Loucy (cell line): ENCODE measurements around the gene ANXA9.

Experiments
- EZH2phosphoT487 ChIP-seq: fragments of 200-600 bp; IDR thresholded peaks from 2 replicates; pipeline ENCODE4 v1.6.1; 2018; ENCODE audit warnings: antibody characterized with exemption, mild to moderate bottlenecking, moderate library complexity, borderline replicate concordance
- TF ChIP-seq, protein P1 (sequence below): fragments of 200-600 bp; sonication (generic); conservative IDR thresholded peaks from 2 replicates; pipeline ENCODE4 v1.5.1; 2014; ENCODE audit warnings: mild to moderate bottlenecking, antibody characterized with exemption, low read length

DNA sequence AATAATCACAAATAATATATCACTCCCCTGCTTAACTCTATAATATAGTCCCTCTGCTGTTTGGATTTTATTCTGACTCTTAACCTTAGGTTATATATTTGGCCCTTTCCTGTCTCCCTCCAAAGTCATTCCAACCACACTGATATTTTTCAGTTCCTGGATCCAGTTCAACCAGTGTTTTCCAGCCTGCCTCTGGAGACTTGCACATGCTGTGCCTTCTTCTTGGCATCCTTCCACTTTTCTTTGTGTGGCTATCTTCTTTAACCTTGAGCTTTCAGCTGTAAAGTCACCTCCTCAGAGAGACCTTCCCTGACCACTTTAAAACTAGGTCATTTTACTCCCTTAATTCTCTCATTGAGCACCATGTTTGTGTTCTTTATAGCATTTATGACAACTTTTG is 26.8 kb upstream of the ANXA9 start:
- TF ChIP-seq, protein P1, sequence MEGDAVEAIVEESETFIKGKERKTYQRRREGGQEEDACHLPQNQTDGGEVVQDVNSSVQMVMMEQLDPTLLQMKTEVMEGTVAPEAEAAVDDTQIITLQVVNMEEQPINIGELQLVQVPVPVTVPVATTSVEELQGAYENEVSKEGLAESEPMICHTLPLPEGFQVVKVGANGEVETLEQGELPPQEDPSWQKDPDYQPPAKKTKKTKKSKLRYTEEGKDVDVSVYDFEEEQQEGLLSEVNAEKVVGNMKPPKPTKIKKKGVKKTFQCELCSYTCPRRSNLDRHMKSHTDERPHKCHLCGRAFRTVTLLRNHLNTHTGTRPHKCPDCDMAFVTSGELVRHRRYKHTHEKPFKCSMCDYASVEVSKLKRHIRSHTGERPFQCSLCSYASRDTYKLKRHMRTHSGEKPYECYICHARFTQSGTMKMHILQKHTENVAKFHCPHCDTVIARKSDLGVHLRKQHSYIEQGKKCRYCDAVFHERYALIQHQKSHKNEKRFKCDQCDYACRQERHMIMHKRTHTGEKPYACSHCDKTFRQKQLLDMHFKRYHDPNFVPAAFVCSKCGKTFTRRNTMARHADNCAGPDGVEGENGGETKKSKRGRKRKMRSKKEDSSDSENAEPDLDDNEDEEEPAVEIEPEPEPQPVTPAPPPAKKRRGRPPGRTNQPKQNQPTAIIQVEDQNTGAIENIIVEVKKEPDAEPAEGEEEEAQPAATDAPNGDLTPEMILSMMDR, result no peak
- TF ChIP-seq EZH2phosphoT487, result no peak
